ENCODE data around the gene LDLRAP1. TPM values are rescaled to one million over a fixed set of nuclear protein-coding genes. Genes with fewer than 3 reads are reported as not detected.
"Not testable (repeated sequence)": the region's sequence is repeated elsewhere in the genome, so short reads cannot be mapped to it uniquely, and the experiment has no call there.

LDLRAP1 gene
- total and polyA plus RNA-seq, 11 donors: 9.0 to 17.4 (median 13.3) TPM

GRCh38 chr1:25593861-25594260 lies 50.5 kb downstream of the LDLRAP1 start:
- TF ChIP-seq POLR2A (IDR thresholded peaks at IDR 0.05) (no peak), CTCF (IDR thresholded peaks at IDR 0.05) (no peak)
- WGBS, 4 donors: 74 to 78% (median 77%) methylated on average over 2 of the region's 2 CpGs
- no peaks in the 10 kb centered on the region for H3K36me3 ChIP-seq
- no peaks in the 10 kb centered on the region for H3K27me3 ChIP-seq
- intact Hi-C loops (cut with DNase I): no loop called here
- H3K4me3 ChIP-seq: no peak overlapping the region
- ATAC-seq (no peak), DNase-seq (no peak)
- peaks cover 0 to 13% (median 8%) of the 10 kb centered on the region in 12 donors for H3K4me1 ChIP-seq
- H3K27ac ChIP-seq: no peak overlapping the region
- H3K9me3 ChIP-seq: peaks cover 0 to 5% (median 0%) of the 10 kb centered on the region in 12 donors

DNA sequence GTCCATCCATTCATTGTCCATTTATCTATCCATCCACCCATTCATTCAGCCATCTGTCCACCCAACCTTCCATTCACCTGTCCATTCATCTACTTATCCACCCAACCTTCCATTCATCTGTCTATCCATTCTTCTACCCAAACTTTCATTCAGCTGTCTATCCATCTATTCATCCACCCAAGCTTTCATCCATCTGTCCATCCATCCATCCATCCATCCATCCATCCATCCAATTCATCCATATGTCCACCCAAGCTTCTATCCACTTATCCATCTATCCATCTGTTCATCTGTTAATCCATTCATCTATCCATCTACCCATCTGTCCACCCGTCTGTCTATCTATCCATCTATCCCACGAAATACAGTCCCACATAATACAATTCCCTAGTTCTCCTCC lies 51.6 kb downstream of the LDLRAP1 start:
- Histone ChIP-seq H3K36me3 (no peaks in the 10 kb centered on the region), H3K9me3 (peaks cover 0 to 9% (median 0%) of the 10 kb centered on the region in 12 donors), H3K27ac (no peak overlapping the region), H3K4me3 (no peak overlapping the region), H3K4me1 (peaks cover 0 to 8% (median 5%) of the 10 kb centered on the region in 12 donors), H3K27me3 (no peaks in the 10 kb centered on the region)
- DNase-seq (no peak), ATAC-seq (no peak)
- intact Hi-C loops (cut with DNase I): no loop called here
- 62 to 91% (median 77%) methylated on average over 2 of the region's 2 CpGs for WGBS, 4 donors
- TF ChIP-seq POLR2A (IDR thresholded peaks at IDR 0.05) (no peak), CTCF (IDR thresholded peaks at IDR 0.05) (no peak)

- H3K4me3 ChIP-seq; H3K9me3 ChIP-seq; H3K27me3 ChIP-seq; H3K36me3 ChIP-seq; DNase-seq; H3K27ac ChIP-seq; intact Hi-C loops (cut with DNase I); ATAC-seq; H3K4me1 ChIP-seq: not testable (repeated sequence)
- 94 to 98% (median 97%) methylated on average over 5 of the region's 5 CpGs for WGBS, 4 donors
Measured at GRCh38 chr1:25596641-25597040, 53.2 kb downstream of the LDLRAP1 start.

DNA sequence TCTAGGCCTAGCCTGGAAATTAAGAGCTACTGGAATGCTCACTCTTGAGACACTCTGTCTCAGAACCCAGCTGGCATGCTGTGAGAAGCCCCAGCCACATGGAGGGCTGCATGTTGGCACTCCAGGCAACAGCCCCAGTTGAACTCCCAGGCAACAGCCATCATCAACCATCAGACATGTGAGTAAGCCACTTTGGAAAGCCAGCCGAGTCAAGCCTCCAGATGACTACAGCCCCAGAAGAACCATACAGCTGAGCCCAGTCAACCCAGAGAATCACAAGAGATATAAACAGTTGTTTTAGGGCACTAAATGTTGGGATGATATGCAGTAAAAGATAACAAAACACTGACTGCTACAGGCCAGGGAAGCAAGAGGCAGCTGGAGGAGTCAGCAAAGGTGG lies 55.5 kb downstream of the LDLRAP1 start:
- no peak for TF ChIP-seq CTCF (IDR thresholded peaks at IDR 0.05)
- TF ChIP-seq POLR2A (IDR thresholded peaks at IDR 0.05): no peak
- 93 to 100% (median 97%) methylated on average over 1 of the region's 1 CpG for WGBS, 4 donors
- no peaks in the 10 kb centered on the region for H3K4me1 ChIP-seq
- ATAC-seq (no peak), DNase-seq (no peak)
- H3K27ac ChIP-seq: no peak overlapping the region
- H3K36me3 ChIP-seq: no peaks in the 10 kb centered on the region
- intact Hi-C loops (cut with DNase I): no loop called here
- peaks cover 0 to 9% (median 0%) of the 10 kb centered on the region in 12 donors for H3K9me3 ChIP-seq
- no peak overlapping the region for H3K4me3 ChIP-seq
- no peaks in the 10 kb centered on the region for H3K27me3 ChIP-seq

DNA sequence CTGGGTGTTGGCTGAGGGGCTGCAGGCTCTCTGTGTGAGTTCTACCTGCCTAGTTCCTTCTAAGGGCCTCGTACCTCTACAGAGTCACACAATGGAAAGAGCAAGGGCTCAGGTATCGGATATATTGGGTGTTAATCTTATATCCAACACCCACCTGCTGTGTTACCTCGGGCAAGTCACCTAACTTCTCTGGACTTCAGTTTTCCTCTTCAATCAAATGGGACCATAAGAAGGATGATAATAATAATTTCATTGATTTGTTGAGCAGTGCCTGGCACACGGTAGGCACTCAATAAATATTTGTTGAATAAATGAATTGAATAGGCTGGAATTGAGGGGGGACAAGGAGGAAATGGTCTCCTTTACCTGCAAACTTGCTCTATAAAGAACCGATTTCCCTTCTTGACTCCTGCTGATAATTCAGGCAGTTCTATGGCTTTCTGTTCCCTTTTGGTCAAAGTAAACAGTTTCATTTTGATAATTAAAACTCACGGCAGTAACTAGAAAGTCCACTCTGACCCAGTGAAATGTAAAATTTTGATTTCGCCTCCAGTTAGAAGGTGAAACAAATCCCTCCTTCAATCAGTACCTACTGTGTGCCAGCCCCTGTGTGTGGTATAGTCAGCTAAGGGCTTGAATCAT lies 56.7 kb downstream of the LDLRAP1 start:
- ATAC-seq (no peak), DNase-seq (no peak)
- TF ChIP-seq POLR2A (IDR thresholded peaks at IDR 0.05) (no peak), CTCF (IDR thresholded peaks at IDR 0.05) (no peak)
- no peaks in the 10 kb centered on the region for H3K36me3 ChIP-seq
- peaks cover 0 to 9% (median 0%) of the 10 kb centered on the region in 12 donors for H3K9me3 ChIP-seq
- intact Hi-C loops (cut with DNase I): no loop called here
- no peaks in the 10 kb centered on the region for H3K4me1 ChIP-seq
- H3K27ac ChIP-seq: no peak overlapping the region
- no peak overlapping the region for H3K4me3 ChIP-seq
- WGBS, 4 donors: 83 to 94% (median 89%) methylated on average over 7 of the region's 7 CpGs
- H3K27me3 ChIP-seq: no peaks in the 10 kb centered on the region

GRCh38 chr1:25600971-25601699 lies 57.7 kb downstream of the LDLRAP1 start:
- H3K36me3 ChIP-seq; H3K27me3 ChIP-seq; H3K4me1 ChIP-seq; ATAC-seq; DNase-seq; H3K4me3 ChIP-seq; H3K9me3 ChIP-seq; intact Hi-C loops (cut with DNase I); H3K27ac ChIP-seq: not testable (repeated sequence)
- WGBS, 4 donors: 81 to 89% (median 86%) methylated on average over 5 of the region's 5 CpGs

All from heart left ventricle (tissue), 16 donors.